ENCODE measurements around the gene NMRK1.

The NMRK1 gene

DNA sequence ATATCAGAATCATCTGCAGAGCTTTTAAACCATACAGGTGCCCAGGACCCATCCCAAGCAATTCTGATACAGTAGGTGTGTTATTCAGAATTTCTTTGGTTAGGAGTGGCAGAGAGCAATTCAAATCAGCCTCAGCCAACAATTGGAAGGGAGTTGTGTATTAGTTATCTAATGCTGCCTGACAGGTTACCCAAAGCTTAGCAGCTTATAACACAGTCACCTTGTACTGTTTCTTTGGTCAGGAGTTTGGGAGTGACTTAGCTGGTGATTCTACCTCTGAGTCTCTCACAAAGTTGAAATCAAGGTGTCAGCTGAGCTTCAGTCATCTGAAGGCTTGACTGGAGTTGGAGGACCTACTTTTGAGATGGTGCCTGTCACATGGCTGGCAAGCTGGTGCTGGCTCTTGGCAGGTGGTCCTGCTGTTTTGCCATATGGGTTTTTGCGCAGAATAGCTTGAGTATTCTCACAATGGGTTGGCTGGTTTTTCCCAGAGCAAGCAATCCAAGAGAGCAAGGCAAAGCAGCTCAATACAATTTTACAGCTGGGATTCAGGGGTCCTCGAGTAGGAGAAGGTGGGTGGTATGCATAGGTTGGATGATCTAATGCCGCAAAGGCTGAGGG lies 41.1 kb downstream of the NMRK1 start:
- TF ChIP-seq, protein P1, sequence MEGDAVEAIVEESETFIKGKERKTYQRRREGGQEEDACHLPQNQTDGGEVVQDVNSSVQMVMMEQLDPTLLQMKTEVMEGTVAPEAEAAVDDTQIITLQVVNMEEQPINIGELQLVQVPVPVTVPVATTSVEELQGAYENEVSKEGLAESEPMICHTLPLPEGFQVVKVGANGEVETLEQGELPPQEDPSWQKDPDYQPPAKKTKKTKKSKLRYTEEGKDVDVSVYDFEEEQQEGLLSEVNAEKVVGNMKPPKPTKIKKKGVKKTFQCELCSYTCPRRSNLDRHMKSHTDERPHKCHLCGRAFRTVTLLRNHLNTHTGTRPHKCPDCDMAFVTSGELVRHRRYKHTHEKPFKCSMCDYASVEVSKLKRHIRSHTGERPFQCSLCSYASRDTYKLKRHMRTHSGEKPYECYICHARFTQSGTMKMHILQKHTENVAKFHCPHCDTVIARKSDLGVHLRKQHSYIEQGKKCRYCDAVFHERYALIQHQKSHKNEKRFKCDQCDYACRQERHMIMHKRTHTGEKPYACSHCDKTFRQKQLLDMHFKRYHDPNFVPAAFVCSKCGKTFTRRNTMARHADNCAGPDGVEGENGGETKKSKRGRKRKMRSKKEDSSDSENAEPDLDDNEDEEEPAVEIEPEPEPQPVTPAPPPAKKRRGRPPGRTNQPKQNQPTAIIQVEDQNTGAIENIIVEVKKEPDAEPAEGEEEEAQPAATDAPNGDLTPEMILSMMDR (IDR thresholded peaks at IDR 0.05; ENCODE audit: borderline replicate concordance, insufficient read depth, low read depth, low read length): no peak
- no peak overlapping the region for H3K4me3 ChIP-seq (ENCODE audit: low read depth, low read length)

DNA sequence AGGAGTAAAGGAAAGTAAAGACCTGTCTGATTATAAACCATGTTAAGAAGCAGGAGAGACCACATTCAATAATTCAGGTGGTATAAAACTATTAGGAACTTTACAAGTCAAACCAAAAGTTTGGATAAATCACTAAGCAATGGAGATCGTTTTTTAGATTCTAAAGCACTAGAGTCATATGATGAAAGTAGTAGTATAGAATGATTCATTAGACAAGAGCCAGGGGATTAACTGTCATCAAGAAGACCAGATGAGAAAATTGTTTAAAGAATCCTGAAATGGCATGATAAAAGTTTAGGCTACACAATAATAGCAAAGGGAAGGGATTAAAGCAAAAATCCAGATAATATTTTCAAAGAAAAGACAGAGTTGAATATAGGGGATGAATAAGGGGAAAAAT lies 46.9 kb downstream of the NMRK1 start:
- TF ChIP-seq, protein P1 (IDR thresholded peaks at IDR 0.05; ENCODE audit: borderline replicate concordance, insufficient read depth, low read depth, low read length): no peak
- H3K4me3 ChIP-seq (ENCODE audit: low read depth, low read length): no peak overlapping the region

DNA sequence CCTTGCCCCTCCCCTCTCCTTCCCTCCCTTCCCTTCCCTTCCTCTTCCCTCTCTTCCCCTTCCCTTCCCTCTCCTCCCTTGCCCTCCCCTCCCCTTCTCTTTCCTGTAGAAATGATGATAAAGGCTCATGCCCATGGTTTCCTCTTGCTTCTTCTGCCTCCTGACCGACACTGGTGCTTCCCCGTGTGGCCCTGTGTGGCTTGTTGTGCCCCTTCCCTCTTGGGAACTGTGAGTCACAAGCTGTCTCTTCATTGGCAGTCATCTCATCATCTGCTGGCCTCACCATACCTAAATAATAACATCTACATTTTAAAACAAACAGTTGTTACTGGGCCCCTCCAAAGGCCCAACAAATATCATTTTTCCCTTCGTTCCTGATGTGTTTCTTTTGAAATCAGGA lies 48.2 kb downstream of the NMRK1 start:
- no peak overlapping the region for H3K4me3 ChIP-seq (ENCODE audit: low read depth, low read length)
- TF ChIP-seq, protein P1 (IDR thresholded peaks at IDR 0.05; ENCODE audit: borderline replicate concordance, insufficient read depth, low read depth, low read length): no peak

DNA sequence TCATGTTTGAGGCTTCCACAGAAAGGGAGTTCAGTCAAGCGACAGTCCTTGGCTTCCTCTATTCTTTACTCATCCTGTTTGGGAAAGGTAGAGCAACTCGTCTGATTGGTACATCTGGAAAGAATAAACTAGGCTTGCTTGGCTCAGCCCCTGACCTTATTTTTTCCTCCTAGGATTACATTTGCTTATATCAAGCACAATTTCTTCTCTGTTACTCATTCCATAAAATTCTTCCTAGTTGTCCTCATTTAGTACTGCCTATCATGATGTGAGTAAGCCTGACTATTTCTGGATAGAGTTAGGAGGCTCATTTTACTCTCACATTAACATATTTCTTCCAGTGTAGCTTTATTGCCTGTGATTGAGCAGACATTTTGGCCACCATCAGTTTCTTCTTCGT lies 48.9 kb downstream of the NMRK1 start:
- no peak overlapping the region for H3K4me3 ChIP-seq (ENCODE audit: low read depth, low read length)
- TF ChIP-seq, protein P1 (IDR thresholded peaks at IDR 0.05; ENCODE audit: borderline replicate concordance, insufficient read depth, low read depth, low read length): no peak

DNA sequence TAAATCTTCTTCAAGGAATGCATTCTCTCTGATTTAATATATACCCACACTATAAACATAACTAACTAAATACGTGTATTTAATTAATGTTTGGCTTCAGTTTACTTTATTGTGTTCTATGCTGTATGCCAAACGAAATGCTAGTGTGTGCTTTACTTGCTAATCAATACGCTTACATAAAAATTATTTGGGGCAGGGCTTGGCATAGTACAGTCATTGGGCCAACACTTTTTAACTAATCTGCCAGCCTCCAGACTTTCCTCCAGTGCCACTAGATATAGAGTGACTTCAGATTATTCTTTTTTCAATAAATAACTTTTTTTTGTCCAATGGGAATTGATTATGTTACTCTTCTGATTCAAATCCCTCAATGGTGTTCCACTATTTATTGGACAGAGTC lies 51.2 kb downstream of the NMRK1 start:
- TF ChIP-seq, protein P1 (IDR thresholded peaks at IDR 0.05; ENCODE audit: borderline replicate concordance, insufficient read depth, low read depth, low read length): no peak
- no peak overlapping the region for H3K4me3 ChIP-seq (ENCODE audit: low read depth, low read length)

DNA sequence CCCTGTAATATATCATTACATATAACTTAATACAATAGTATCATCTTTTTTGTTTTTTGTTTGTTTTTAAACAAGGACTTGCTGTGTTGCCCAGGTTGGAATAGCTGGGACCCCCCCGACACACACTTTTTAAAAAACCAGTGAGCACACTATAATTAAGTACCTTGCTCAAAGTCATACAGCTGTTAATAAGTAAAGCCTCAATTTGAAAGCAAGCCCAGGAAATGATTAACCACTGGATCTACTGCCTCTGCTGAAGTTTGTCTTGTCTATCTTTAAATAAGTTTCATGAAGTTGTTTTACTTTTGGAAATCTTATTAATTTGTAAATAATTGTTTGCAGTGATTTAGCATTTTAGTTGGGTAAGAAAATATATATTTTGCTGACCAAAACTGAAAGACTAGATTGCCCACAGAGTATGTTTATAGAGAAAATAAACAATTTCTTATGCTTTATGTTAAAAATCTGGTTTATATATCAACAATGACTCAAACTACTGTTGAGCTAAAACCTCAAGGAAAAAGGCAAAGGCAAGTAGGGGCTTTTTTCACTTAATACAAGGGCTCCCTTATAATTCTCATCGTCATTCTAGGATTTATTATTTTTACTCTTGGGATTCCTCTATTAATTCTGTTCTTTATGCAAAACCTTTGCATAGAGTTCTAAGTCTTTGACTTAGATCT lies 54.0 kb downstream of the NMRK1 start:
- TF ChIP-seq, protein P1 (IDR thresholded peaks at IDR 0.05; ENCODE audit: borderline replicate concordance, insufficient read depth, low read depth, low read length): no peak
- no peak overlapping the region for H3K4me3 ChIP-seq (ENCODE audit: low read depth, low read length)

Data from GM12875 (cell line).